H1 (cell line): ENCODE data around the gene CFAP58. TPM values are rescaled to one million over a fixed set of nuclear protein-coding genes. Genes with fewer than 3 reads are reported as not detected.

Source experiments
- CTCF ChIA-PET: fragments of 300-600 bp; sonication (Branson Sonifier 250); formaldehyde crosslinking; loops from one replicate; lab custom pipeline; 2021; ENCODE audit not compliant: partially characterized antibody; lab: Charles Lee
- POLR2A ChIA-PET: fragments of 300-600 bp; sonication (Branson Sonifier 250); formaldehyde crosslinking; loops from one replicate; lab custom pipeline; 2021; ENCODE audit warnings: inconsistent platforms; ENCODE audit not compliant: partially characterized antibody; lab: Charles Lee
- DNase-seq, 2 experiments: peaks; one replicate each; pipeline versions ENCODE4 v3.0.0 to v3.0.0-alpha.2; 2010 to 2022; ENCODE audit warnings: low spot score in 2 of 2, low read depth in 1 of 2, mixed read lengths in 1 of 2
- FAIRE-seq: peaks from 2 replicates; lab custom pipeline; 2011; peaks lifted over from hg19 to GRCh38; lab: Jason Lieb, UNC
- H2AFZ ChIP-seq: 2 replicates; pipeline ENCODE4 v1.8.1; 2012; ENCODE audit warnings: low read length, inconsistent platforms
- H2AK5ac ChIP-seq: 2 replicates; pipeline ENCODE4 v1.6.1; 2013; ENCODE audit warnings: low read depth, low read length
- H2BK120ac ChIP-seq: replicated peaks from 2 replicates; pipeline ENCODE3; 2013; ENCODE audit warnings: low read depth, low read length, inconsistent platforms
- H2BK12ac ChIP-seq: 2 replicates; pipeline ENCODE4 v1.6.1; 2013; ENCODE audit warnings: low read depth, low read length
- H2BK15ac ChIP-seq: 2 replicates; pipeline ENCODE4 v1.6.1; 2013; ENCODE audit warnings: low read length
- H2BK20ac ChIP-seq: 2 replicates; pipeline ENCODE4 v1.6.1; 2013; ENCODE audit warnings: low read length
- H2BK5ac ChIP-seq: 2 replicates; pipeline ENCODE4 v1.6.1; 2013; ENCODE audit warnings: low read depth, low read length
- H3K14ac ChIP-seq: 2 replicates; pipeline ENCODE4 v1.6.1; 2013; ENCODE audit warnings: inconsistent platforms; ENCODE audit not compliant: insufficient read length
- H3K18ac ChIP-seq: 2 replicates; pipeline ENCODE4 v1.6.1; 2013; ENCODE audit warnings: low read length; ENCODE audit errors: extremely low read depth
- H3K23ac ChIP-seq: 2 replicates; pipeline ENCODE4 v1.6.1; 2013; ENCODE audit warnings: inconsistent platforms; ENCODE audit not compliant: insufficient read length
- H3K23me2 ChIP-seq: 2 replicates; pipeline ENCODE4 v1.6.1; 2013; ENCODE audit warnings: low read depth, low read length
- H3K27ac ChIP-seq: 2 replicates; pipeline ENCODE4 v1.6.1; 2011; ENCODE audit warnings: low read depth, low read length, inconsistent platforms
- H3K27me3 ChIP-seq, 4 experiments: replicated peaks in 1 of 4; 1 replicate in 1 of 4; 2 replicates in 3 of 4; pipeline versions ENCODE4 v1.6.1 to v1.8.1; 2011 to 2013; ENCODE audit warnings: low read length in 3 of 4, mild to moderate bottlenecking in 3 of 4, inconsistent platforms in 2 of 4, mixed read lengths in 2 of 4, moderate library complexity in 1 of 4; ENCODE audit not compliant: control insufficient read depth in 3 of 4, insufficient read depth in 3 of 4; ENCODE audit errors: extremely low read depth in 1 of 4
- H3K36me3 ChIP-seq, 4 experiments: 2 replicates each; pipeline versions ENCODE4 v1.6.1 to v1.8.1; 2011 to 2013; ENCODE audit warnings: mild to moderate bottlenecking in 4 of 4, low read length in 3 of 4, moderate library complexity in 2 of 4, control low read depth in 1 of 4, inconsistent platforms in 1 of 4; ENCODE audit not compliant: insufficient read depth in 4 of 4, control insufficient read depth in 2 of 4
- H3K4ac ChIP-seq: replicated peaks from 2 replicates; pipeline ENCODE3; 2013; ENCODE audit warnings: low read length, low read depth, mixed read lengths, inconsistent platforms; ENCODE audit not compliant: insufficient read length
- H3K4me1 ChIP-seq, 4 experiments: replicated peaks in 1 of 4; 1 replicate in 1 of 4; 2 replicates in 3 of 4; pipeline versions ENCODE4 v1.6.1 to v1.8.1; 2011 to 2013; ENCODE audit warnings: low read length in 3 of 4, inconsistent platforms in 2 of 4, mixed read lengths in 1 of 4; ENCODE audit not compliant: insufficient read depth in 4 of 4, control insufficient read depth in 3 of 4
- H3K4me2 ChIP-seq, 2 experiments: 2 replicates each; pipeline versions ENCODE4 v1.6.1 to v1.8.1; 2011 to 2013; ENCODE audit warnings: low read depth in 2 of 2, low read length in 2 of 2, control low read depth in 1 of 2, inconsistent platforms in 1 of 2, mild to moderate bottlenecking in 1 of 2; ENCODE audit not compliant: insufficient read depth in 1 of 2
- H3K4me3 ChIP-seq, 4 experiments: fragments of 200-600, 300-600 bp in 1 of 4; sonication (generic), shearing (Covaris generic), sonication (Bioruptor Twin) in 1 of 4; 2 replicates each; pipeline versions ENCODE4 v1.5.1 to v1.8.1; 2011 to 2016; ENCODE audit warnings: low read length in 4 of 4, low read depth in 3 of 4, control low read depth in 2 of 4, inconsistent platforms in 2 of 4, mild to moderate bottlenecking in 2 of 4, mixed read lengths in 1 of 4, moderate library complexity in 1 of 4; ENCODE audit not compliant: insufficient read depth in 2 of 4; ENCODE audit errors: extremely low read depth in 1 of 4
- H3K56ac ChIP-seq: replicated peaks from 2 replicates; pipeline ENCODE3; 2013; ENCODE audit warnings: low read depth, mild to moderate bottlenecking, mixed read lengths, low read length, inconsistent platforms; ENCODE audit not compliant: insufficient read length
- H3K79me1 ChIP-seq: 2 replicates; pipeline ENCODE4 v1.6.1; 2013; ENCODE audit warnings: low read depth, low read length, control low read depth
- H3K79me2 ChIP-seq, 2 experiments: 2 replicates each; pipeline versions ENCODE4 v1.6.1 to v1.8.1; 2012 to 2013; ENCODE audit warnings: low read length in 2 of 2, mild to moderate bottlenecking in 2 of 2, inconsistent platforms in 1 of 2; ENCODE audit not compliant: insufficient read depth in 2 of 2, control insufficient read depth in 1 of 2
- H3K9ac ChIP-seq, 4 experiments: replicated peaks in 1 of 4; 1 replicate in 1 of 4; 2 replicates in 3 of 4; pipeline versions ENCODE4 v1.6.1 to v1.8.1; 2011 to 2013; ENCODE audit warnings: low read depth in 3 of 4, low read length in 3 of 4, control low read depth in 2 of 4, mild to moderate bottlenecking in 2 of 4, moderate library complexity in 2 of 4, inconsistent platforms in 1 of 4; ENCODE audit errors: extremely low read depth in 1 of 4
- H3K9me3 ChIP-seq, 2 experiments: 2 replicates each; pipeline versions ENCODE4 v1.6.1 to v1.8.1; 2012 to 2013; ENCODE audit warnings: mild to moderate bottlenecking in 2 of 2, moderate library complexity in 2 of 2, control low read depth in 1 of 2, inconsistent platforms in 1 of 2, low read depth in 1 of 2, low read length in 1 of 2, mixed read lengths in 1 of 2; ENCODE audit not compliant: insufficient read depth in 2 of 2
- H4K20me1 ChIP-seq, 2 experiments: replicated peaks in 1 of 2; 2 replicates each; pipeline versions ENCODE3 to v1.8.1; 2011 to 2013; ENCODE audit warnings: inconsistent platforms in 2 of 2, low read length in 2 of 2, mild to moderate bottlenecking in 1 of 2; ENCODE audit not compliant: insufficient read depth in 2 of 2, control insufficient read depth in 1 of 2
- H4K5ac ChIP-seq: 2 replicates; pipeline ENCODE4 v1.6.1; 2013; ENCODE audit warnings: low read length, low read depth, mixed read lengths, inconsistent platforms; ENCODE audit not compliant: insufficient read length
- H4K8ac ChIP-seq: 2 replicates; pipeline ENCODE4 v1.8.0; 2013; ENCODE audit warnings: mild to moderate bottlenecking, moderate library complexity, low read length, inconsistent platforms; ENCODE audit not compliant: insufficient read depth; ENCODE audit errors: extremely low read depth
- H4K91ac ChIP-seq: replicated peaks from 2 replicates; pipeline ENCODE3; 2013; ENCODE audit warnings: low read length, mixed read lengths, inconsistent platforms; ENCODE audit not compliant: insufficient read length
- SP1 ChIP-seq: IDR thresholded peaks from 2 replicates; pipeline ENCODE4 v1.6.1; 2011; ENCODE audit warnings: low read depth, low read length
- TCF12 ChIP-seq: IDR thresholded peaks from 2 replicates; pipeline ENCODE4 v1.6.1; 2011; ENCODE audit warnings: low read depth, mild to moderate bottlenecking, low read length
- WGBS, 2 experiments: shearing (Covaris generic) in 1 of 2; methylation state at CpG; one replicate each; pipeline versions ENCODE4 v1.1.6 to v1.1.7; 2013 to 2015; ENCODE audit warnings: low lambda C conversion rate in 2 of 2, mixed read lengths in 2 of 2, inconsistent platforms in 1 of 2, low coverage in 1 of 2, missing lambda C conversion rate in 1 of 2; ENCODE audit not compliant: insufficient replicate concordance in 2 of 2, insufficient coverage in 1 of 2, insufficient read length in 1 of 2; ENCODE audit errors: extremely low coverage in 1 of 2, missing lambda C conversion rate in 1 of 2; 5-methylcytosine and 5-hydroxymethylcytosine counted together
- polyA plus RNA-seq, 7 experiments: library from polyadenylated mRNA; depleted of rRNA in 3 of 7; stranded (reverse) in 5 of 7; unstranded in 2 of 7; fragments of >200 nt in 5 of 7; fragments of 200-250 nt in 2 of 7; gene quantifications; 1 replicate in 5 of 7; 2 replicates in 1 of 7; 4 replicates in 1 of 7; pipeline versions ENCODE4 v1.2.1 to v1.2.3, GENCODE V29; 2011 to 2013; ENCODE audit warnings: missing spikeins in 2 of 7, mixed read lengths in 2 of 7
- total RNA-seq: library from RNA; stranded (reverse); fragmentation: NEBNext Ultra II Directional; extraction: Animal tissue kit (Norgen Biotek cat#: 25700); gene quantifications from 2 replicates; pipeline ENCODE4 v1.2.1, GENCODE V29; 2021

CFAP58 gene
- total and polyA plus RNA-seq, 2 of the 8 experiments (the other 6 are each of a cell fraction or from before 2014, with no cell fraction given) = 0.32 to 0.71 TPM

- no peaks in the 10 kb centered on the region for H3K36me3 ChIP-seq
- H3K4me1 ChIP-seq = peaks cover 0 to 8% (median 5%) of the 10 kb centered on the region in 4 experiments; a peak in 5 of 7 replicates
- no peak for TF ChIP-seq SP1
- no peak for TF ChIP-seq TCF12
- H3K27me3 ChIP-seq = no peaks in the 10 kb centered on the region
- H2BK5ac ChIP-seq = no peak overlapping the region
- H2AK5ac ChIP-seq = no peak overlapping the region
- no peak overlapping the region; the same call in 1 of the 2 replicates for H4K8ac ChIP-seq
- H2BK120ac ChIP-seq = no peak overlapping the region
- no peaks in the 10 kb centered on the region for H3K23me2 ChIP-seq
- H3K9ac ChIP-seq = no peak overlapping the region
- no peak for FAIRE-seq
- H3K14ac ChIP-seq = no peak overlapping the region
- no peak overlapping the region for H3K18ac ChIP-seq
- no peaks in the 10 kb centered on the region for H3K79me1 ChIP-seq
- H3K79me2 ChIP-seq = no peaks in the 10 kb centered on the region
- H3K56ac ChIP-seq = no peak overlapping the region
- H3K27ac ChIP-seq = no peak overlapping the region
- H4K91ac ChIP-seq = peak overlapping the region; percentile 12
- H4K5ac ChIP-seq = peak overlapping the region; percentile 11
- DNase-seq = no peak
- no peak overlapping the region for H3K4ac ChIP-seq
- no peaks in the 10 kb centered on the region for H3K9me3 ChIP-seq
- no peaks in the 10 kb centered on the region for H4K20me1 ChIP-seq
- H3K4me3 ChIP-seq = no peak overlapping the region
- no peak overlapping the region for H3K23ac ChIP-seq
- POLR2A ChIA-PET = no interaction called here
- WGBS, 2 experiments = 95% methylated on average over 6 of the region's 6 CpGs; no CpG with 5 or more reads in 1 of the 2 experiments
- no peak overlapping the region for H2BK12ac ChIP-seq
- no peak overlapping the region for H2AFZ ChIP-seq
- H3K4me2 ChIP-seq = no peak overlapping the region
- H2BK20ac ChIP-seq = no peak overlapping the region
- H2BK15ac ChIP-seq = no peak overlapping the region
- CTCF ChIA-PET = interaction anchor here (1.0 to 2.6 kb wide), 3 partner anchors 17 to 112 kb away, joined by 3 to 11 read pairs (median 4); no protein-coding TSS in a partner anchor
These were observed 149.3 kb downstream of the CFAP58 start for GRCh38 chr10:104502907-104503306.

Other genes starting within 250 kb of the CFAP58 start
- 6.9 and 7.7 TPM in 2 replicates for gene SFR1, start 231.7 kb upstream of the CFAP58 start, total RNA-seq
- 3.1 and 3.4 TPM in 2 replicates for gene SFR1, start 231.7 kb upstream of the CFAP58 start, polyA plus RNA-seq (2011; rRNA removed)
- gene CFAP43, start 121.5 kb upstream of the CFAP58 start, total RNA-seq = 0.11 and 0.23 TPM in 2 replicates
- 0.27 and 0.35 TPM in 2 replicates for gene CFAP43, start 121.5 kb upstream of the CFAP58 start, polyA plus RNA-seq (2011; rRNA removed)
- gene GSTO1, start 98.9 kb upstream of the CFAP58 start, total RNA-seq = 32.5 and 33.8 TPM in 2 replicates
- 17.3 and 22.4 TPM in 2 replicates for gene GSTO1, start 98.9 kb upstream of the CFAP58 start, polyA plus RNA-seq (2011; rRNA removed)
- gene GSTO2, start 84.6 kb upstream of the CFAP58 start, total RNA-seq = 12.7 and 13.1 TPM in 2 replicates
- gene GSTO2, start 84.6 kb upstream of the CFAP58 start, polyA plus RNA-seq (2011; rRNA removed) = 34.0 and 41.7 TPM in 2 replicates
- 16.9 and 17.1 TPM in 2 replicates for gene ITPRIP, start 15.4 kb upstream of the CFAP58 start, total RNA-seq
- 15.2 and 15.3 TPM in 2 replicates for gene ITPRIP, start 15.4 kb upstream of the CFAP58 start, polyA plus RNA-seq (2011; rRNA removed)